ENCODE results near the gene ZFP36L1. TPM values are rescaled to one million over a fixed set of nuclear protein-coding genes. Genes with fewer than 3 reads are reported as not detected.
"Not testable (repeated sequence)": the region's sequence is repeated elsewhere in the genome, so short reads cannot be mapped to it uniquely, and the experiment has no call there.

The ZFP36L1 gene
- total RNA-seq, 2 experiments from 2014 or later: 84.4 to 86.2 TPM

- Mint-ChIP-seq H3K36me3 (peaks cover 14% of the 10 kb centered on the region), H3K4me1 (peaks cover 46% of the 10 kb centered on the region), H3K9me3 (peaks cover 11% of the 10 kb centered on the region), H3K27me3 (no peaks in the 10 kb centered on the region), H3K4me3 (no peak overlapping the region), H3K27ac (peak overlapping the region; percentile 3)
- no peak for DNase-seq
Measured at GRCh38 chr14:68772761-68773381, 20.0 kb downstream of the ZFP36L1 start.

- H3K4me1 Mint-ChIP-seq: peaks cover 43% of the 10 kb centered on the region
- no peak for DNase-seq
- peaks cover 14% of the 10 kb centered on the region for H3K36me3 Mint-ChIP-seq
- peaks cover 11% of the 10 kb centered on the region for H3K9me3 Mint-ChIP-seq
- H3K27me3 Mint-ChIP-seq: no peaks in the 10 kb centered on the region
- H3K27ac Mint-ChIP-seq: peak overlapping the region; percentile 16
- peak overlapping the region; percentile 37 for H3K4me3 Mint-ChIP-seq
Measured at GRCh38 chr14:68771631-68772030, 21.2 kb downstream of the ZFP36L1 start.

GRCh38 chr14:68770553-68771286 lies 22.1 kb downstream of the ZFP36L1 start:
- no peaks in the 10 kb centered on the region for H3K27me3 Mint-ChIP-seq
- H3K9me3 Mint-ChIP-seq: peaks cover 11% of the 10 kb centered on the region
- peaks cover 40% of the 10 kb centered on the region for H3K4me1 Mint-ChIP-seq
- no peak for DNase-seq
- peaks cover 12% of the 10 kb centered on the region for H3K36me3 Mint-ChIP-seq
- no peak overlapping the region for H3K4me3 Mint-ChIP-seq
- peak overlapping the region; percentile 16 for H3K27ac Mint-ChIP-seq

GRCh38 chr14:68770051-68770450 lies 22.8 kb downstream of the ZFP36L1 start:
- no peaks in the 10 kb centered on the region for H3K27me3 Mint-ChIP-seq
- peaks cover 9% of the 10 kb centered on the region for H3K36me3 Mint-ChIP-seq
- H3K9me3 Mint-ChIP-seq: peaks cover 9% of the 10 kb centered on the region
- no peak overlapping the region for H3K27ac Mint-ChIP-seq
- H3K4me1 Mint-ChIP-seq: peaks cover 42% of the 10 kb centered on the region
- DNase-seq: no peak
- no peak overlapping the region for H3K4me3 Mint-ChIP-seq

DNA sequence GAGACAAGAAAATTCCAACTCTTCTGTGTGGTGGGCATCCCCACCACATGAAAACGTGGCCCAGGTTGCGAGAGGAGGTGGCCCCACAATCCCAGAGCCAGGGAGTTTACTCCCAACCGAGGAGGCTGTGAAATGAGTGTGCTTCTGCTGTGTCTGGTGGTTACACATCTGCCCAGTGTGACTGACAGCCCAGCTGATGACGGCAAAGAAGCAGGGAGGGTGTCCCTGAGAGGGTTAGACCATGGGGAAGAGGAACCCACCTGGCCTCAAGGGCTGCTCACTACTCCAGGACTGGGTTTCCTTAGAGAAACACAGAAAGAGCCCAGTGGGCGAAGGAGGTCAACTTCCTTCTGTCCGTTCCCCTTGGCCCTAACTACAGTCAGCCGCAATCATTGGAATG lies 24.6 kb downstream of the ZFP36L1 start:
- Mint-ChIP-seq H3K9me3 (peaks cover under 1% of the 10 kb centered on the region), H3K4me1 (peaks cover 33% of the 10 kb centered on the region), H3K4me3 (no peak overlapping the region), H3K36me3 (peaks cover 6% of the 10 kb centered on the region), H3K27ac (no peak overlapping the region), H3K27me3 (no peaks in the 10 kb centered on the region)
- DNase-seq: no peak

- Mint-ChIP-seq H3K4me1 (peaks cover 26% of the 10 kb centered on the region), H3K36me3 (peaks cover 6% of the 10 kb centered on the region)
Measured at GRCh38 chr14:68767248-68767645, 25.6 kb downstream of the ZFP36L1 start.

GRCh38 chr14:68766299-68767247 lies 26.3 kb downstream of the ZFP36L1 start:
- Mint-ChIP-seq H3K27me3 (no peaks in the 10 kb centered on the region), H3K27ac (no peak overlapping the region), H3K4me3 (no peak overlapping the region), H3K4me1 (peaks cover 21% of the 10 kb centered on the region), H3K9me3 (no peaks in the 10 kb centered on the region), H3K36me3 (peaks cover 4% of the 10 kb centered on the region)
- DNase-seq: no peak

More at GRCh38 chr14:68767248-68767645, 25.6 kb downstream of the ZFP36L1 start:
- Mint-ChIP-seq H3K9me3 (no peaks in the 10 kb centered on the region), H3K27me3 (no peaks in the 10 kb centered on the region), H3K4me3 (no peak overlapping the region), H3K27ac (no peak overlapping the region)
- DNase-seq: no peak

DNA sequence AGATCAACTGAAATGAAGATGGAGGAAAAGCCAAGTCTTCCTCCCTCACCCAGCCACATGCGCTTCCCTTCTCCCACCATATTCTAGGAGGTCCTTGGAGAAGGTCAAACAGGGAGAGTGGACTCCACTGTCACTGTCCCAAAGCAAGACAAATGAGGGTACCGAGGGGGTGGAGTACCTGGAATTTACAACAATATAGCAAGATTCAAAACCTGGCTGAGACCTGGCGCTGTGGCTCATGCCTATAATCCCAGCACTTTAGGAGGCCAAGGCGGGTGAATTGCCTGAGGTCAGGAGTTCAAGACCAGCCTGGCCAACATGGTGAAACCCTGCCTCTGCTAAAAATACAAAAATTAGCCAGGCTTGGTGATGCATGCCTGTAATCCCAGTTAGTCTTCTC lies 29.0 kb downstream of the ZFP36L1 start:
- H3K27me3 Mint-ChIP-seq, H3K4me3 Mint-ChIP-seq, H3K9me3 Mint-ChIP-seq, H3K27ac Mint-ChIP-seq, DNase-seq, H3K36me3 Mint-ChIP-seq, H3K4me1 Mint-ChIP-seq: not testable (repeated sequence)

DNA sequence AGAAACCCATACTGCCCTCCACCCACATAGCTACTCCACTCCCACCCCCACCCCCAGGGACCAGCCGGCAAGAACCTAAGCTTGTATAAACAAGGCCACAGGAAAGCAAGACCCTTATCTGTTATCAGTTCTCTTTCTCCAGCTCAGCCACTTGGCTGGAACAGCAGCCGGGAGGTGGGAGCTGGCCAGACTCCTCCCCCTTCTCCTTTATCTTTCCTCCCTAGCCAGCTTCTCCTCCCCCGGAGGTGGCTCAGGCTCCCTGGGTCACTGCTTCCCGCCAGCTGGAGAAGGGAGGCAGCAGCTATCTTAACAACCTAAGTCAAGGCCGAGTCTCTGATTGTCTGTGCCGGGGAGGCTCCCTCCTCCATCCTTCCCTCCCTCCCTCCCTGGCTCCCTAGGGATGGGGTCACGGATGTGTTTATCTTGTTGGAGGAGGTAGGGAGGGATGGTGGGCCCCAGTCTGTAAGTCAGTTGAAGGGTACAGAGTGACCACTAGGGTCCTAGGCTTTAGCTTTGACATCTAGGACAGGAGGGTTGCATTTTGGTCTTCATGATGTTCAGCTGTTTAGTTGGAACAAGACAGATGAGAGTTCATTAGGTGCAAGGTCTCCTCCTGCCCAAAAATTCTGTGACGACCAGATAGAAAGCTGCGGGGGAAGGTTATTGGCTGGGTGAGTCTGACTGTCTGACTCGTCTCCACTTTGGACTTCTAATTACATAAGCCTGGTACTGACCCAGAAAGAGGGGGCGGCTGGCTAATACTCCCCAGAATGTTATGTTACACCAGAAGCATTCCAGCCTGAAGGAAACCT lies 29.7 kb downstream of the ZFP36L1 start:
- no peaks in the 10 kb centered on the region for H3K9me3 Mint-ChIP-seq
- no peaks in the 10 kb centered on the region for H3K36me3 Mint-ChIP-seq
- no peak for DNase-seq
- H3K4me1 Mint-ChIP-seq: peaks cover 5% of the 10 kb centered on the region
- no peak overlapping the region for H3K27ac Mint-ChIP-seq
- no peak overlapping the region for H3K4me3 Mint-ChIP-seq
- no peaks in the 10 kb centered on the region for H3K27me3 Mint-ChIP-seq

DNA sequence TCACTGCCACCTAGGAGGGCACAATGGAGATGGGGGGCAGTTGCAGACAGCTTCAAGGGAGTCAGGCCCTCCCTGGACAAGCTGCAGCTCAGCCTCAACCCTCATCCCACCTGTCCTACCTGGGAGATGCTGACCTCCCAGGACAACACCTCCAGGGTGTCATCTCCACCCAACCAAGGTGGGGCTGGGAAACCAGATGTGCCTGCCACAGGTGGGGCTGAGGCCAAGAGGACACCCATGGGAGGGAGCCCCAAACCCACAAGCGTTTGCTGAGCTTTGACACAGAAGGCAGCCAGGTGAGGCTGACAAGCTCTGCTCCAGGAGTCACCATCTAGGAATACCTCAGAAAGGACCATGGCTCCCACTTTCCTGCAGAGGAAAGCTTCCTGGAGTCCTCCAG lies 31.5 kb downstream of the ZFP36L1 start:
- Mint-ChIP-seq H3K27ac (no peak overlapping the region), H3K9me3 (no peaks in the 10 kb centered on the region), H3K27me3 (no peaks in the 10 kb centered on the region), H3K4me1 (peaks cover 17% of the 10 kb centered on the region), H3K36me3 (no peaks in the 10 kb centered on the region), H3K4me3 (no peak overlapping the region)
- DNase-seq: no peak

DNA sequence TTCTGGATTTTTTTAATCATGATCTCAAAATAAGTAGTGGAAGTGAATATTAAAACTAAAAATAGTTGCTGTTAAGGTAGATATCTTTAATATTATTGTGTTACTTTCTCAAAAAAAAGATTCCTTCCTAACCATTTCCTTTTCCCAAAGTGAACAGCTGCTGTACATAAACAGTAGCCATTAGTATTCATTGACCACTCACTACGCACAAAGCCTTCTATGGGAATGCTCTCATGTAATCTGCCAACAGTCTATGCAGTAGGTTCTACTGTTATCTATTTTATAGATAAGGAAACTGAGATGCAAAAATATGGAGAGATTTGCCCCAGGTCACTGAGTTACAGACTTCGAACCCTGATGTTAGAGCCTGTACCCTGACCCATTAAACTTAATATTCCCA lies 32.1 kb downstream of the ZFP36L1 start:
- no peak for DNase-seq
- Mint-ChIP-seq H3K27me3 (no peaks in the 10 kb centered on the region), H3K9me3 (no peaks in the 10 kb centered on the region), H3K4me3 (no peak overlapping the region), H3K4me1 (peaks cover 19% of the 10 kb centered on the region), H3K27ac (no peak overlapping the region), H3K36me3 (no peaks in the 10 kb centered on the region)

DNA sequence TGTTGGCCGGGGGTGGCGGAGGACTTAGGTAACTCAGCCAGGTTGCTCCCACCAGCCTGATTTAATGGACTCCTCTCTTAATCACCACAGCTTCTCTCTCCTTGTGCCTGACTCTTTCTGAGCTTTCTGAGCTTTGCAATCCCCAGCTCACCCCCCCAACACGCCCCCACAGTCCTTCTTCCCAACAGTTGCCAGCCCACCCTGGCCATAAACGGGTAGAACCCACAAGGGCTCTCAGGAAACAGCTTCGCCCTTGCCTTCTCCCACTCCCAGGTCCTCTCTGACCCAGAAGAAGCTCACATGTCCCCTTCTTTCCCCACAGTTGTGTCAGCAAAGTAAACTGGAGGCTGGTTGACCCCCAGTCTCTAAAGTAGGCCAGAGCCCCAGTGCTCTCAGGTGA lies 32.9 kb downstream of the ZFP36L1 start:
- Mint-ChIP-seq H3K36me3 (no peaks in the 10 kb centered on the region), H3K4me1 (peaks cover 14% of the 10 kb centered on the region), H3K27me3 (no peaks in the 10 kb centered on the region), H3K27ac (no peak overlapping the region), H3K9me3 (no peaks in the 10 kb centered on the region), H3K4me3 (no peak overlapping the region)
- DNase-seq: no peak

DNA sequence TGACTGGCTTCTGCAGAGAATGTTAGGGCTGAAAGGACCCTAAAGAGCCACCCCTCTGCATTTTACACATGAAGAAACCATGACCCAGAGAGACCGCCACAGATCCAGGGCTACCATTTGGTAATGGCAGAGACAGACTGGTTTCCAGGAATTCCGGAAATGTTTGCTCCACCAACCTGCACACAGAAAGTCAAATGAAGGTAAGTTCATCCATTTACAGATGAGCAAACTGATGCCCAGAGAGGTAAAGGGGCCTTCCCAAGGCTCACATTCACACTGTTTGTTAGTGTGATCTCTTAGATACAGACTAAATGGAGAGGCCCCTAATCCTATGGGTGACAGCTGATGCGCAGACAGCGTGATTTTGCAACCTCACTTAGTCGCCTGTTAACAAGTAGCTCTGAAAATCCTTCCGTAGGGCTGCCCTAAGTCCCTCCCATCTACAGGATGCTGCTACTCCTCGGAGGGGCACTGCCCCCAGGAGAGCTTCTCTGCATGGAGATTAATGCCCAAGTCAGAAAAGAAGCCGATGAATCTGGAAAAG lies 33.8 kb downstream of the ZFP36L1 start:
- DNase-seq: no peak
- Mint-ChIP-seq H3K27ac (no peak overlapping the region), H3K4me3 (no peak overlapping the region), H3K27me3 (no peaks in the 10 kb centered on the region), H3K9me3 (no peaks in the 10 kb centered on the region), H3K4me1 (peaks cover 14% of the 10 kb centered on the region), H3K36me3 (no peaks in the 10 kb centered on the region)

GRCh38 chr14:68758301-68758700 lies 34.6 kb downstream of the ZFP36L1 start:
- Mint-ChIP-seq H3K4me3 (no peak overlapping the region), H3K27ac (no peak overlapping the region), H3K36me3 (no peaks in the 10 kb centered on the region), H3K9me3 (no peaks in the 10 kb centered on the region), H3K27me3 (no peaks in the 10 kb centered on the region), H3K4me1 (peaks cover 14% of the 10 kb centered on the region)
- no peak for DNase-seq

Data from activated naive CD8-positive, alpha-beta T cell treated with anti-CD3 and anti-CD28 coated beads for 36 hours (primary cell).